ENCODE results near the gene SIPA1L3.

Gene SIPA1L3

DNA sequence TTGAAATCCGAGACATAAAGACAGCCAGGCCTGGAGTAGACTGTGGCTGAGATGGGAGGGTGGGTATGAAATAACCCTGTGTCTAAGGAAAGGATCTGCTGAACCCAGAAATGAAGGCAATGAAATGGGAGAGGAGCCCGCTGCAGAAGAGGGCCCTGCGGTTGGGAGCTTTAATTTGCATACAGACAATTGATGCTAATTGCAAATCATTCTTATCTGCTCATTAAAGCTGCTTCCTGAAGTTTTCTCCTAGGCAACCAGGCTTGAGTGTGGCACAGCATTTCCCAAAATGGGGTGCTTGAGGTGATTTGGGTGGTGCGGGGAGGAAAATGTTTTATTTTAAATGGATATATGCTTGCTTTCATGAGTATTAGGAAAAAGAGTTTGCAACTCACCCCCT is 261.6 kb downstream of the SIPA1L3 start:
- DNase-seq: no peak

DNA sequence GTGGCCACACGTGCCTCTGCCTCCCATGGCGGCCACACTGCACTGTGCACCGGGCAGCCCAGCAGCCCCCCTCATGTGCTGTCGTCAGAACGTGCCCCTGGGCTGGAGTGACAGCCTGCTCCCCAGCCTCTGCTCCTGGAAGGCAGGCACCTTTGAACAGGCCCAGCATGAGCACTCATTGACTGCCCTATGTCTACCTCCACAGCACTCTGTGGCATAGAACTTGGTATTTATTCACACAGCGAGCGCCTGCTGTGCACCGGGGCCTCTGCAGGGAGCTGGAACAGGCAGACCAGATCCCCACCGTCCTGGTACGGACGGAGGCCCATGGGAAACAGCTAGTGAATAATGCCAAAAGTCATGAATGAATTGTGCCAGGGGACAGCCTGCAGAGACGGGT is 263.3 kb downstream of the SIPA1L3 start:
- DNase-seq: no peak

DNA sequence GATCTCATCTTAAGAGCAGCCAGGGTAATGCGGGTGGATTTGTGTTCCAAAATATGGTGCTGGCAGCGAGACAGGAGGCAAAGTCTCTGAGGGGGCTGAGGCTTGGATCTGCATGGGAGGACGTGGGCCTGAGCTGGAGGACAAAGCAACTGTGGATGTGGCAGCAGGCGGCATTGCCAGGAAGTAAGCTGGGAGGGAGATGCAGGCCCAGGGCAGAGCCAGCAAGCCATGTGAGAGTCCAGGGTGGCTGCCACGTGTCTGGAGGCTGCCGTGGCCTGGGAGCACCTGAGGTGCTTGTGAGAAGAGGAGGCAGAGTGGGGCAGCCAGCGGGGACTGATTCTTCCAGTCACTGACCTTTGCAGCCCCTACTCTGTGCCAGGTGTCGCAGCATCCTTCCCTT is 265.0 kb downstream of the SIPA1L3 start:
- no peak for DNase-seq

DNA sequence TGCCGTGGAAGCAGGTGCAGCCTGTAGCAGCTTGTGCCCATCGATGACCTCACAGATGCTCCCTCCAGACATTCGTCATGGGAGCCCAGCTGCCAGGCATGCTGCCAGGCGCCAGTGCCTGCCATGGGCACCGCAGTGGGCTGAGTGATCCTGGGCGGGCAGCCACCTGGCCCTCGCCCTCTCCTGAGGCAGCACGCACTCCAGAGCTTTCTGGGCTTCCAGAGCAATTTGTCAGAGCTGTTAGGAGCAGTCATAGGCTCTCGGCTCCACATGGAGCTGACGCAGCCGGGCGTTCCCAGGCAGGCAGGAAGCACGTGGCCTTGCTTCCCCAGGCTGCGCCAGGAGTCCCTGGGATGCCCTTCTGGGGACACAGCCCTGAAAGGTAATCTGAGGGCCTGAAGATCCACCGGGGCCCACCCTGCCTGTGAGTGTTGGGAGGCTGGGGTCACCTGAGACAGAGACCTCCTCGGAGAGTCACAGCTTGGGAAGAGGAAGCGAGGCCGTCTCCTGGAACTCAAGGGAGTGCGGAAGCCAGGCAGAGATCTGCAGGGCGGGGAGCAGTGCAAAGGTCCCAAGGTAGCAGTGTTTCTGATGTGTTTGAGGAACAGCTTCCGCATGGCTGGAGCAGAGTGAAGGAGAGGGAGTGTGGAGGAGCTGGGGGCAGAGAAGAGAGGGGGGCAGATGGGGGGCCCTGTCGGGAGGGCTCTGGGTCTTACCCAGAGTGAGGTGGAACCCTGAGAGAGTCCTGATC is 266.5 kb downstream of the SIPA1L3 start:
- DNase-seq: peak; percentile 39

DNA sequence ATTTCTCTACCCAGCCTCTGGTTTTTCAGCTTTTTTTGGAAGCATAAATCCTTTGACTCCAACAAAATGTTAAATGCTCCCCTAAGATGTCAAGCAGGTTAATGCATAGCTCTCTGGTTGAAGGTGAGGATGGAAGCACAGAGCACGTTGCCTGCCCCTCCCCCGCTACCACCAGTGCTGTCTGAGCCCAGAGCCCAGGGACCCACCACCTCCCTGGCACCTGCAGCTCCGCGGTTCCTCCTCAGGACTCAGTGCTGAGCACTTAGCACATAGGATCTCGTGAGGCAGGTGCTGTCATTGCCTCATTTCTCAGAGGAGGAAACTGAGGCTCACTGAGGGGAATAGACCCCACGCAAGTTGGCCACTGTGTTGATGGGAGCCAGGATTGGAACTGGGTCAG is 268.4 kb downstream of the SIPA1L3 start:
- DNase-seq: no peak

DNA sequence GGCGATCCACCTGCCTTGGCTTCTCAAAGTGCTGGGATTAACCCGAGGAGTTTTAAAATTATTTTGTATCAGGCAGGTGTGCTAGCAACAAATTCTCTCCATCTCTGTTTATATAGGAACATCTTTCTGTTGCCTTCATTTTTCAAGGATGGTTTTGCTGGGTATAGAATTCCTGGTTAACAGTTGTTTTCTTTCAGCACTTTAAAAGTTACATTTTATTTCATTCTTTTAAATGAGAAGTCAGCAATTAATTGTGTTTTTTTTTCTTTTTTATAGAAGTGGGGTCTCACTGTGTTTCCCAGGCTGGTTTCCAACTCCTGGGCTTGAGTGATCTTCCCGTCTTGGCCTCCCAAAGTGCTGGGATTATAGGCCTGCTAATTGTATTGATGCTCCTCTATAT is 273.1 kb downstream of the SIPA1L3 start:
- DNase-seq: no peak

DNA sequence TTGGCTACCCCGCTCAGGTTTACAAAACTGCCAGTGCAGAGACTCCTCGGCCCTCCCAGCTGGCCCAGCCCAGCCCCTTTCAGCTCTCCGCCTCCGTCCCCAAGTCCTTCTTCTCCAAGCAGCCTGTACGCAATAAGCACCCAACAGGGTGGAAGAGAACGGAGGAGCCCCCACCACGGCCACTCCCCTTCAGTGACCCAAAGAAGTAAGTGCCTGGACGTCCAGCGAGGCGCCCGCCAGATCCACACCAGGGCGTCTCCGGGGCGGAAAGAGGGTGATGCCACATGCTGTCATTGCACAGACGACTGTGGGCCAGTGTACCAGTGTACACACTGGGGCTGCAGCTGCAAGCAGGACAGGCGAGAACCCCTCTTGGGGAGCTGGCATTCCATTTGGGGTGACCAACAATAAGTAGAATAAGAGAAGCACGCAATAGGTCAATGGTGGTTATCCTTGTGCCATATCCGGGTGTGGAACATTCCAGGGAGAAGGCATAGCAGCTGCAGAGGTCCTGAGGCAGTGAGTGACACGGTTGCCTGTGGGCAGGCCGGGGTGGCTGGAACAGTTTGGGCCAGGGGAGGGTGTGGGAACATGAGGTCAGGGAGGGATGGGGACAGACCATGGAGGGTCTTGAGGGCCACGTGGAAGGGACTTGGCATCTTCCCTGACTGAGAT is 275.7 kb downstream of the SIPA1L3 start:
- no peak for DNase-seq

DNA sequence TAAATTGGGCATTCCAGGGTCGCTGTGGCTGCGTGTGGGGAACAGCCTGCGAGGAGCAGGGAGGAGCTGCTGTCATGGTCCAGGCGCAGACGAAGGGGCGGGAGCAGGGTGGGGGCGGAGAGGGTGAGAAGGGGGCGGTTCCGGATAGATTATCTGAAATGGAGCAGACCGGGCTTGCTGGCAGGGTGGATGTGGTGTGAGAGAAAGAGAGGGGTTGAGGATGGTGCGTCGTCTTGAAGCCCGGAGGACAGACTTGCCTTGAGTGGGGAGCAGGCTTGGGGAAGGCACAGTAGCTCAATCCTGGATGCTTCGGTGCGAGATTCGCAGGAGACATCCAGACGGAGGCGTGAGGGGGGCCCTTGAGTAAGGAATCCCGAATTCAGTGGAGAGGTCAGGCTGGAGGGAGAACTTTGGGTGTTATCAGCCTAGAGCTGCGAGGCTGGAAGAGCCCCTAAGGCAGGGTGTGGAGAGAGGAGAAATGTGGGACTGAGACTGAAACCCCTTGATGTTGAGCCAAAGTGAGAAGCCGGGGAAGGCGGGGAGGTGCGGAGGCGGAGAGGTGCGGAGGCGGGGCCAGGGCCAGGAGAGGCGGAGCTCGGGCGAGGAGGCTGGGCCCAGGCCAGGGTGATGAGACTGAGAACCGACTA is 276.4 kb downstream of the SIPA1L3 start:
- no peak for DNase-seq

DNA sequence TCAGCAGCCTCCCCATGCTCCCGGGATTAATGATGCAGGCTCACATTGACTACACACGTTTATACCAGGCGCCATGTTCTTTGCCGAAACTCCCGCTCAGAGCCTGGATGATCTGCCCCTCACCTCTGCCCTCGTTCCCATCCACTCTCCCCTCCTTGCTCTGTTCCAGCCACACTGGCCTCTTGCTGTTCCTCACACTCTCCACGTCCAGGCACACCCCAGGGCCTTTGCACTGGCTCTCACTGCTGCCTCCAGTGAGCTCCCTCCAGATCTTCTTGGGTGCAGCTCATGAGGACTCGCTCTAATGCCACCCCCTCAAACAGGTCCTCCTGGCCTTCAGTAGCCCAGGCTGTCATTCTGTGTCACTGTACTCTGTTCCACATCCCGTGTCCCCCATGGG is 277.8 kb downstream of the SIPA1L3 start:
- no peak for DNase-seq

DNA sequence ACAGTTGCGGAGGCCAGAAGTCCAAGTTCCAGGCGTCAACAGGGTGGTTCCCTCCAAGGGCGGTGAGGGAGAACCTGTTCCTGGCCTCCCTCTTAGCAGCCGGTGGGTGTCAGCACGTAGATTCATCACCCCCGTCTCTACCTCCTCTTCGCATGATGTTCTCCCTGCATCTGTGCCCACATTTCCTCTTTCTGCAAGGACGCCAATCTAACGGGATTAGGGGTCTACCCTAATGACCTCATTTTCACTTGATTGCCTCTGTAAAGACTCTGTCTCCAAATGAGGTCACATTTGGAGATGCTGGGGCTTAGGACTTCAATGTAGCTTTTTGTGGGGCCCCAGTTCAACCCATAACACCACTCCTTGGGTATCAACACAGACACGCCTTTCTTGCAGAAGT is 278.6 kb downstream of the SIPA1L3 start:
- DNase-seq: no peak

DNA sequence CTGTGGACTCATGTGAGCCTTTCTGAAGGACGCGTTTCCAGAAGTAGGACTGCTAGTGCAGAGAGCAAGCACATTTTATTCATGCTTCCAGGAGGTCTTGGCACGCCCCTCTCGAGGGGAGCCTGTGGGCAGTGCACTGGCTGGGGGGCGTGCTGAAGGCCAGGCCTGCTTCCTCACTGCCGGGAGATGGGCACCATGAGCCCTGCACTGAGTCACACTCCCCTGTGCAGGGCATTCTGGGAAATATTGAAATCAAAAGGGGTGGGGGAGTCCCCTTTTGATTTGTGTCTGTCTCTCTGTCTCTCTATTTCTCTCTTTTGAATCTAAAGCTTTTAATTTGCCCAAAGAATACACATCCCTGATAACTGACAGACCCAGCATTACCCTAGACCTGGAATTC is 283.1 kb downstream of the SIPA1L3 start:
- no peak for DNase-seq

DNA sequence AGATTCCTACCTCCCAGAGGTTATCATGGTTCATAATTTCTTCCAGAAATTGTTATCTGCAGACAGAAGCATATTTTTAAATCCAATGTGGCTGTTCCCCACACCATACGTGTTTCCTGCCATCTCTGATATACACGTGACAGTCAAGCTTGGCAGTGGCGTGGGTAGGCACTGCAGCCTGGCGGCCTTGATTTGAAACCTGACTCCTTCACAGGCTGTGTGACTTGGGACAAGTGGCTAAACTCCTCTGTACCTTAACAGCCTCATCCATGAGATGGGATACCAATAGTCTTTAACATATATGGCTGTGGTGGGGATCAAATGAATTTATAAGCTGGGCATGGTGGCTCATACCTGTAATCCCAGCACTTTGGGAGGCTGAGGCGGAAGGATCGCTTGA is 283.8 kb downstream of the SIPA1L3 start:
- no peak for DNase-seq

DNA sequence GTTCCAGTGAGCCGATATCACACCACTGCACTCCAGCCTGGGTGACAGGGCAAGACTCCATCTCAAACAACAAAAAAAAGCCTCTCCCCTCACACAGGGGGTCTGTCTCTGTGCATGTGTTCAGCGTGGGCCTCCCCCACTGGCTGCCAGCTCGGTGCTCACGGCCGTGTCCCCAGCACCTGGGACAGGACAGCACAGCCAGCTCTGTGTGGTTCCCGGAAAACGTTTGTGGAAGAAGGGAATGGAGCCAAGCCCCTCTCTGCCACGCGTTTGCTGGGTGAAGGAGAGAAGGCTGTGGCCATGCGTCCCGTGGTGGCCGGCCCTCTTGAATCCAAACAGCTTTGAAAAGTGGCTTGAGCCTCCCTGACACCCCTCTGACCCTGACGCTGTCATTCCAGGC is 284.7 kb downstream of the SIPA1L3 start:
- no peak for DNase-seq

DNA sequence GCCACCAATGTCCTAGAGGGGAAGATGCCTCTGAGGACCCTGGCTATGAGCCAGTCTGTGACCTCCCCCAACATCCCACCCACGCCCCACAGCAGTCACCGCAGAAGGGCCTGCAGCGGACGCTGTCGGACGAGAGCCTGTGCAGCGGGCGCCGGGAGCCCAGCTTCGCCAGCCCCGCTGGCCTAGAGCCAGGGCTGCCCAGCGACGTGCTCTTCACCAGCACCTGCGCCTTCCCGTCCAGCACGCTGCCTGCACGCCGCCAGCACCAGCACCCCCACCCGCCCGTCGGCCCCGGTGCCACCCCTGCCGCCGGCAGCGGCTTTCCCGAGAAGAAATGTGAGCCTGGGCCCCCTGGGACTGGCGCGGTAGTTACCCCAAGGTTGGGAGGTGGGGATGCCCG is 286.4 kb downstream of the SIPA1L3 start:
- peak; percentile 76 for DNase-seq

DNA sequence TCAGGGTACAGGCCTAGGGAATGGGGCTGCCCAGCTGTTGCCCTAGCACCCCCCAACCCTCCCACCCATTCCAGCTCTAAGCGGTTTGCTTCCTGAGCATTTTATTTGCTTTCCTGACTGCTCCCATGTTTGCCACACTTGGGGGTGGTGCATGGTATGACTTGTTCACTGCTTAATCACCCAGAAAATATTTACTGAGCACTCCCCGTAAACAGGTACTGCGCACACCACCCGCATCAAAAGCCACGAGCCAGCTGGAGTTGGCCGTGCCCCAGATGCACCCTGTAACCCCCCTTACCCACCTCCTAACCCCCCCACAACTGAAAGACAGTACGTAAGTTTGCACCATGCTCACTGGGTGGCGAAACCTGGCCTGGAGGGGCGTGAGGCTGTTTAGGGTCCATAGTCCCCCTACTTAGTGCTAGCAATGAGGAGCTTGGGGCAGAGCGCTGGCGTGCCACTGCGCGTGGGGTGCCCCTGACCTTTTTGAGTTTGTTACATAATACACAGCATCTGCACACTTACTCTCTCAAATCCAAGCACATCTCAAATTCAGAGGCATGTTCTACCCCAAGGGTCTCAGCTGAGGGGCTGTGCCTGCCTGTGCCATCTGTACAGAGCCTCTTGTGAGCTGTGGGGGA is 287.2 kb downstream of the SIPA1L3 start:
- DNase-seq: peak; percentile 45

DNA sequence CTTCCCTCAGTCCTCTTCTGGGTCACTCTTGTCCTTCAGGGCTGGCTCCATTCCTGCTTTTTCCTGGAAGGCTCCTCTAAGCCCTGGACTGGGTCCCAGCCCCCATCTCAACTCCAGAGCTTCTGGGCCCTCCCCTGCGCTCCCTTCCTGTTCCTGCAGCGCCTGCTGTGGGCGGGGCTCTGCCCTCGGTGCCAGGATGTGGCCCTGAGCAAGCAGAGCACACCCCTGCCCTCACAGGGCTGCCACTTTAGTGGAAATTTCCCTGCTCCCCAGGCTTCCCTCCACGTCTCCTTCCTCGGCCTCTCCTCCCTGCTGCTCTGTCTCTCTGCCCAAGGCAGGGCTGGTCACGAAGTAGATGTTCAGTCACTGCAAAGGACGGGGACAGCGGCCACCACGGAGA is 288.2 kb downstream of the SIPA1L3 start:
- DNase-seq: no peak

DNA sequence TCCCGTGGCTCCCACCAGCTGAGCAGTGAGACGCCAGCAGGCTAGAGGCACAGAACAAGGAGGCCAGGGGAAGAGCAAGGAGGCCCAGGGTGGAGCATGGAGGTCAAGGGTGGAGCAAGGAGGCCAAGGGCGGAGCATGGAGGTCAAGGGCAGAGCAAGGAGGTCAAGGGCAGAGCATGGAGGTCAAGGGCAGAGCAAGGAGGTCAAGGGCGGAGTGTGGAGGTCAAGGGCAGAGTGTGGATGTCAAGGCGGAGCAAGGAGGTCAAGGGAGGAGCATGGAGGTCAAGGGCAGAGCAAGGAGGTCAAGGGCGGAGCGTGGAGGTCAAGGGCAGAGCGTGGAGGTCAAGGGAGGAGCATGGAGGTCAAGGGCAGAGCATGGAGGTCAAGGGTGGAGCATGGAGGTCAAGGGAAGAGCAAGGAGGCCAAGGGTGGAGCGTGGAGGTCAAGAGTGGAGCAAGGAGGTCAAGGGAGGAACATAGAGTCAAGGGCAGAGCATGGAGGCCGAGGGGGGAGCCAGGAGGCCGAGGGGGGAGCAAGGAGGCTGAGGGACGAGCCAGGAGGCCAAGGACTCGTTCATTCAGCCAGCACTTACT is 289.3 kb downstream of the SIPA1L3 start:
- DNase-seq: no peak

DNA sequence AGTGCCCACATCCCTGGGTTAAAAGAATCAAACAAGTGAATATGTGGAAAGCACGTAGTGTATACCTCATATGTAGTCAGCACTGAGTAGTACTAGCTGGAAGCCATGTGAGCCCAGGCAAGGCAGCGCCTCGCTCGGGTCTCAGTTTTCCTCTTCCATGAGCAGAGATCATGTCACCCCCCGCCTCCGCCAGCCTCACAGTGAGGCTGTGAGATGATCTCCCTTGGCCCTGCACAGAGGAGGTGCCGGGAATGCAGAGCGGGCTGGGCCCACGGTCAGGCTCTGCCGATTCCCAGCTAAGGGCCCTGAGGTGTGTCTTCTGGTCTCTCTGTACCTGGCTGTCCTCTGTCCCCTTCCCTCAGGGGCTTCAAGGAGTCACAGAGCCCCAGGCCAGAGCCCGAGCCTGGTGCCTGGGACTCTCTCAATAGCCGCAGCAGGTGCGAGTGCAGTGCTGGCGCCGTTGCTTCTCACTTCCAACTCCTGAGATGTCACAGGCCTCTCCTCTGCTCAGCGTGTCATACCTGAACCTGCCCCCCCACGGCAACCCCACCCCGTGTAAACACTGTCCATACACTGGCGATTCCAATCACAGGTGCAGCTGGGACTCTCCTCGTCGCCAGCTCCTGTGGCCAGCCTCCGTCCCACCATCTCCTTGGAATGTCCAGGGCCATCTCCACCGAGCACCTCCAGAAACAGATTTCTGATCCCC is 290.1 kb downstream of the SIPA1L3 start:
- no peak for DNase-seq

DNA sequence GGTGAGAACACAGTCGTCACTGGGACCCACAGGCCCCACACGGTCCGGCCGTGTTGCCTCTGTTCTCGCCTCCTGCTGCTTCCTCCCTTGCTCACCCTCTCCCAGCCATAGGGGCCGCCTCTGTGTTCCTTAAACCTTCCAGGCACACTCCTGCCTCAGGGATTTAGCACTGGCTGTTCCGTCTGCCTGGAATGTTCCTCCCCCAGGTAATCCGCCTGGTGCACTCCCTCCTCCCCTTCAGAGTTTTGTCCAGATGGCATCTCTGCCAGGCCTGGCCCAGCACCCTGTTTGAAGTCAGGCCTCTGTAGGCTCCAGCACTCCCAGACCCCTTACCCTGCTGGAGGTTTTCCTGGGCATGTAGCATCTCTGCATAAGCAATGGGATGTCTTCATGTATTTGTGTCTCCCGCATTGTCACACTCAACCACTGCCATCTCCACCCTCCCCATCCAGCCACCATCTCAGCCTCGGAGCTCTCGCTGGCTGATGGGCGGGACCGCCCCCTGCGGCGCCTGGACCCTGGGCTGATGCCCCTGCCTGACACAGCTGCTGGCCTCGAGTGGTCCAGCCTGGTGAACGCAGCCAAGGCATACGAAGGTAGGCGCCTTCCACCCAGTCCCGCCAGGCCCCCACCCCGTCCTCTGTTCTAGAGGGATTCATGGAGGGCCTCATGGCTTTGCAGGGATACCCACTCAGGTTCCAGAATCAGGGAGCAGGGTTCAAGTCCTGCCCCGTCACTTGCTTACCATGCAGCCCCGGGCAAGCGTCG is 291.1 kb downstream of the SIPA1L3 start:
- no peak for DNase-seq

DNA sequence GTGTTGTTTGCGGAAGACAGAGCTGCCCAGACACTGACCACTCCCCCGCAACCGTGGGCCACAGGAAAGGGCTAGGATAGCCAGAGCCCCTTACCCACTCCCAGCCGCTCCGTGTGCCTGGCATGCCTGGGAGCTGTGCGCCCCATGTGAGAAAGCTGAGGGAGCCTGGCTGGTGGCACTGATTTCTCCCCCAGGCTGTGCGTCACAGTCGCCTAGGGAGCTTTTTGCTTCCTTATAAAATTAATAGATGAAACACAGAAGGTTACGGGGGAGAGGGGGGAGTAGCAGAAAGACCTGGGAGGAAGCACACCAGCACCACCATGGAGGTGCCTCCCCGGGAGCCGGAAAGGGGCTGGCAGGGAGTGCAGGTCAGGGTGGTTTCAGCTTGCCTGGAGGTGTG is 292.3 kb downstream of the SIPA1L3 start:
- no peak for DNase-seq

DNA sequence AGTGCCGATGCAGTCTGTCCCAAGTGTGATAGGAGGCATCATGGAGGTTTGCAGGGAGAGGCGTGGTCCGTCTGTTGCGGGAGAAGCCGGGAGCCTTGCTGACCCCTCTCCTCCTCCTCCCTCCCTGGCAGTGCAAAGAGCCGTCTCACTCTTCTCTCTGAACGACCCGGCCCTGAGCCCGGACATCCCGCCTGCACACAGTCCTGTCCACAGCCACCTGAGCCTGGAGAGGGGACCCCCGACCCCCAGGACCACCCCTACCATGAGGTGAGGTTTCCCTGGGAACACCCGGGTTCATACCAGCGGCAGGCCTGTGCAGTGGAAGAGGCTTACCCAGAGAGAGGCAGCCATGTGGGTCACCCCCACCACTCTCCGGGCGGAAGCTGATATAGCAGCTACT is 294.7 kb downstream of the SIPA1L3 start:
- no peak for DNase-seq

DNA sequence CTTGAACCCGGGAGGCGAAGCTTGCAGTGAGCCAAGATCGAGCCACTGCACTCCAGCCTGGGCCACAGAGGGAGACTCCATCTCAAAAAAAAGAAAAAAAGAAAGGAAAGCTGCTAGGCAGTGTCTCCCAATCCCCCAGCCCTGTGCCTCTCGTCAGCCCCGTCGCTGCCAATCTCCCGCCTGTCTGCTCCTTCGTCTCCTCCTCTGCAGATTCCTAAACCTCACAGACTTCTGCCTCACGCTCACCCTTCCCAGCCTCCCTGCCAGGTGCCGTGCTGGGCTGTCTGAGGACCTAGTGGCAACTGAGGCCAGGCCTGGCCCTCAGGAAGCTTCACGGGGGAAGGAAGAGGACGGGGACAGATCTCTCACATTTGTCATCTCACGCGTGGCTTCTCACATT is 295.5 kb downstream of the SIPA1L3 start:
- DNase-seq: no peak

All from NCI-H774 (cell line).